GM18909 (cell line): Measurements from ENCODE around the gene NOL8.

ENCODE experiments used
- ATAC-seq: cut with Tn5 transposase; IDR thresholded peaks from one replicate; pipeline ENCODE4 v1.9.1; 2021; ENCODE audit warnings: mild to moderate bottlenecking; ENCODE audit not compliant: unreplicated experiment, poor library complexity

Gene NOL8

DNA sequence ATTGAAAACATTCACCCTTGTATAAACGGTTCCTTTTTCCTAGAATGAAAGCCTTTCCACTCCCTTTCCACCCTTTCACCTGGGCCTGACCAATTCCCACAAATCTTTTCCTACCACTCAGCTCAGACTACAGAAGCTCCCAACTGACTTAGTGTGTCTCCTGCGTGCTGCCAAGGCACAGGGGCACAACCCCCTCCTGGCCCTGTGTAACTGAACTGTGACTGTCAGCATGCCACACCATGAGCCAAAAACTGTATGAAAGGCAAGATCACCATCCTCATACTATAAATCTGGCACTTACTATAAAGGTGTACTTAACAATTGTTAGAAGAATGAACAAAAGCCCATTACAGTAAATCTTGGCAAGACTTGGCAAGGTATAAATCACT, 11.5 kb downstream of the NOL8 start:
- no peak for ATAC-seq

DNA sequence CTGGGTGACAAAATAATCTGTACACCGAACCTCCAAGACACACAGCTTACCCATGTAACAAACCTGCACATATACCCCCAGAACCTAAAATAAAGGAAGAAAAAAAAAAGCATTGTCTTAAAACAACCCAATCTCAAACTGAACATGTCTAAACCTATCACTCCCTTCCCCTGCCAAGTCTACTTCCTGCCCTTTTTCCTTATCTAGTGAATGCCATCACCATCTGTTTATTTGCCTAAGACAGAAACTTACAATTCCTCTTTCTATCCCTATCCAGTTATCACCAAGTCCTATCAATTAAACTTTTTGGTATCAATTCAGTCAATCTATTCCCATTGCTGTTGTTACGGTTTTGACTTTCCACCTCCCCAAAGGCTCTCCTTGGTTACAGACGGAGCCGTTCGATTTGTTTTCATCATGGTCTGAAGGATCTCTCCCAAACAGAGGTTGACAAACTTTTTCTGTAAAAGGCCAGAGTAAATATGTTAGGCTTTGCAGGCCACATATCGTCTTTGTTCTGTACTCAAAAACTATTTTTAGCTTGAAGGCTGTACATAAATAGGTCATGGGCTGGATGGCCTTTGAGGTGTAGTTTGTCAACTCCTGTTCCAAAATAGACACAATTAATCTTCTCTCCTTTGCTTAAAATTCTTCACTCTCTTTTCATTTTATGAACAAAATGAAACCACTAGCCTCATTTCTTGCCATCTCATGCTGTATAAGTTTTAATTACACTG, 12.1 kb downstream of the NOL8 start:
- no peak for ATAC-seq

DNA sequence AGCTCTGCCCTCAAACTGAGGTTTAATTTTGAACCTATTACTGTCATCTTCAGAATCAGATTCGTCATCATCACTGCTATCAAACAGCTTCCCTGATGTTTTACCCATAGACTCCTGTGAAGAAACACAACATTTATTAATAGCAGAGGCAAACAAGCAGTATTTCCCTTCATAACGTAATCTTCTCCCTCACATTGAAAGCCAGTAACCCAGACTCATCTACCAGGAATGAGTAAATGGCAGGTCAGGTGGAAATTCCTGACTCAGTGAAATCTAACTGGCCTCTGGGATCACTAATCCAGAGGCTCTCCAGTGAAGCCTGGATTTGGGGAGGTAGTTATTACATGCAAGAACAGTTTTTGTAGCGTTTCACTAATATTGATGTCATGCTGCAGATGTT, 14.6 kb downstream of the NOL8 start:
- ATAC-seq = no peak

DNA sequence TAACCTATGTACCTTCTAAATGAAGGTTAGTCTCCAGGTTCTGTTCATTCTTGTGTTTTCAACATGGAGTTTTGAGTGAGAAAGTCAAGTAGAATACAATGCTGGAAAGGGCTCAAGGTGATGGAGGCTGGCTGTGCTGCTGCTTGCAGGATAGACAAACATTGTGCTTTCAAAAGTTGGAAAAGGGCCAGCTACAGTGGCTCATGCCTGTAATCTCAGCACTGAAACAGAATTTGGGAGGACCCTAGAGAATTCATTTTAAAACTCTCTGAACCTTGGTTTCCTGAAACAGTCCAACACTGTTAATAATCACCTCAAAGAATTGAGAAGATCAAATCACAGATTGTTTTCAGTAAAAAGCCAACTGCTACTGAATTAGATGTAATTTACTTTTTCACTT, 16.3 kb downstream of the NOL8 start:
- no peak for ATAC-seq

GRCh38 chr9:92300936-92301335, 24.2 kb downstream of the NOL8 start:
- ATAC-seq = no peak

DNA sequence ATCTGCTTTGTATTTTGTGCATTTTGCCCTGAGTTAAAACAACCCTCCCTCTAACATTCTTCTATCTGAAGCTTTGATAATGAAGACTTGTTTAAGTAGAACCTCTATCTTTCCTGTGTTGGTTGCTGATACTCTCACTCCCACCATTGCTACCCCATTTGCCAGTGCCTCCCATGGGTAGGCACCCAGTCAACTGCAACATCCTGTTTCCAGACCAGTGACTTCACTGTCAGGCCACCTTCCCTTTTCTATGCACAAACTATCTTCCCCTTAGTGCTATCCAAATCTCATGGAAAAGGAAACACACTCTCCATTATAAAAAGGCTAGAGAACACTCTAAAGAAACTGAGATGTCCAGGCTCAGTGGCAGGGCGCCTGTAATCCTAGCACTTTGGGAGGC, 26.0 kb downstream of the NOL8 start:
- ATAC-seq = no peak

DNA sequence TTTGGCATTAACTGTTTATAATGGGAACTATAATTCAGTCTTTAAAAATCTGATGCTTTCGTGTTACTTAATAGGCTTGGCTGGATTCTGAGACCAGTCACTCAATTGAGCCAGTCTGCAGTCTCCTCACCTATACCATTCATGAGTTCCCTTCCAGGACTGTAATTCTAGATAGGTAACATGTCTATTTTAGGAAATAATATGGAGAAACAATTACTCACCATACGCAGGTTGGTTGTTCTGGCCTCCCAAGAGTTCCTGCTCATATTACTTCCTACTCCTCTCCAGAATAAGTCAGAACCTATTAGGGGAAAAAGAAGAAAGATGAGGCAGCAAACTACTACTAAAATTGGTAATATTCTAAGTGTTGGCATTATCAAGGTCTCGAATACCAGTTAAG, 27.1 kb downstream of the NOL8 start:
- ATAC-seq = no peak

- ATAC-seq = no peak
These were observed 27.5 kb downstream of the NOL8 start for GRCh38 chr9:92297611-92298010.

- ATAC-seq = no peak
These were observed 29.3 kb downstream of the NOL8 start for GRCh38 chr9:92295827-92296258.

DNA sequence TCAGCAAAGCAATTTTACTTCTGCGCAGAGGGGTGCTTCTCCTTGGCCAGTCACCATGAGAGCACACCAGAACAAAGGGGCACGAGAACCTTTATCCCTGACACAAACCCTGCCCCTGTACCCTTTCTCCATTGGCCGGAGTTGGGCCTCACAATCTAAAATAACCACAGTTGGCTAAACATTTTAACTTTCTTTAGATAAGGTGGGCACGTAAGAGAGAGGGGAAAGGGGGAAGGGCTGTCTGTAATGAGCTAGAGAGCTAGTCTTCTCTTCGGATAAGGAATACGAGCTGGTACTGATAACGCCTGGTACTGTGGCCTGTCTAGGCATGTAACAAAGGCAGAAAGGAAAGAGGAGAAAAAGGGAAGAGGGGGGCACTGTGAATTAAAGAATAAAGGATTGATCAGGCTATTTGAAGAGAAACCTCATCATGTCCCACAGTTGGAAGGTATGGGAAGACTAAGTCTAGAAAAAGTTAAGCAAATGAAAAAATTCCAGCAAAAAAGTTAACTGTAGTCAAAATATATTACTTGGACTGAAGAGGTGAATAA, 29.8 kb downstream of the NOL8 start:
- no peak for ATAC-seq

DNA sequence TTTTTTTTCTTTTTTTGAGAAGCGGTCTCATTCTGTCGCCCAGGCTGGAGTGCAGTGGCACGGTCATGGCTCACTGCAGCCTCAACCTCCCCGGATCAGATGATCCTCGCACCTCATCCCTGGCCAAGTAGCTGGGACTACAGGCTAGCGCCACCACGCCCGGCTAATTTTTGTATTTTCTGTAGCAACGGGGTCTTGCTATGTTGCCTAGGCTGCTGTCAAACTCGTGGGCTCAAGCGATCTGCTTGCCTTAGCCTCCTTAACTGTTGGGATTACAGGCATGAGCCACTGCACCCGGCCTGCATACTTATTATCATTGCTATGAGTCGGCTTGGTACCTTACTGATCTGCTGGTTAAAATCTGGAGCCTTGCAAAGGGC, 30.9 kb downstream of the NOL8 start:
- ATAC-seq = no peak

- ATAC-seq = peak; percentile 97
These were observed 31.5 kb downstream of the NOL8 start, which contains the start of gene IARS1 for GRCh38 chr9:92293452-92294296. TSS of gene IARS1 (minus strand) at chr9:92293697. CDS start at chr9:92289419, 4,278 bp downstream.

DNA sequence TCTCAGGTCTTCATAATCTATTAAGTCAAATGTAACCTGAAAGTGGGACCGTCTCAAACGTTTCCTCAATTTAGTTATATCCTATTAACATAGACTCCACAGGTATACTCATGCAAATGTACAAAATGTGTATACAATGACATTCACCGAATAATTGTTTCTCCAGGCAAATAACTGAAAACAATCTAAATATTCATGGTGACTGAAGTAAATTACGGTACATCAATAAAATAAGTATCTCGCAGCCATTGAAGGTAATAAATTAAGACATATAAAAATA, 32.1 kb downstream of the NOL8 start:
- no peak for ATAC-seq

DNA sequence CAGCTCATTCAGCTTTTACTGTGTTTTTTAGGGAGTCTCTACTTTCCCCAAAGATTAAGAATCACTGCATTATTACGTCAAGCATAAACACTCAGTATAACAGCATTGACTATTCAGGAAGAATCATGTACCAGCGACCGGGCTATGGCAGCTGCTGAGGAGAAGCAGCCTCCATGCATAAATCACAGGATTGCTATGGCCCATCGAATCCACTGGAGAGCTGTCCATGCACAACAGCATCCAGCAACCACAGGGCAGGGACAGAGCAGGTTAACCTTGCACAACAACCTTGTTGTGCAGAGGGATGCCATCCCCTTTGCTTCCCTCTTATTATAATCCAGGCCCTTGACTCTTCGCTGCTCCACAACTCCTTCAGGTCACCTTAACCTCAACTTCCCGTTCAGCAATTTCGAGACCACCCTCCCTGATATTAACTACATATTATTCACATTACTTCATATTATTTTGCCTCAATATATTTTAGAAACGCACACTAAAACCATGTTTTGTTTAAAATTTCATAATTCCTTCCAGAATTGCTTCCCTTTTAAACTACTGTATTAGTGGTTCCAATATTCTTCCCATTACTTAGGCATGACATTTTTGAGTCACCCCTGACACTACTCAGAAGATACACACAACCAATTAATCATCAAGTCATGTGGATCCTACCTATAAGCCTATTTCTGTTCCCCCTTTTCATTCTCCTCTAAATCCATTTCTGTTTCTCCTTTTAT, 32.6 kb downstream of the NOL8 start:
- ATAC-seq = no peak

- no peak for ATAC-seq
These were observed 33.6 kb downstream of the NOL8 start for GRCh38 chr9:92291577-92291976.

DNA sequence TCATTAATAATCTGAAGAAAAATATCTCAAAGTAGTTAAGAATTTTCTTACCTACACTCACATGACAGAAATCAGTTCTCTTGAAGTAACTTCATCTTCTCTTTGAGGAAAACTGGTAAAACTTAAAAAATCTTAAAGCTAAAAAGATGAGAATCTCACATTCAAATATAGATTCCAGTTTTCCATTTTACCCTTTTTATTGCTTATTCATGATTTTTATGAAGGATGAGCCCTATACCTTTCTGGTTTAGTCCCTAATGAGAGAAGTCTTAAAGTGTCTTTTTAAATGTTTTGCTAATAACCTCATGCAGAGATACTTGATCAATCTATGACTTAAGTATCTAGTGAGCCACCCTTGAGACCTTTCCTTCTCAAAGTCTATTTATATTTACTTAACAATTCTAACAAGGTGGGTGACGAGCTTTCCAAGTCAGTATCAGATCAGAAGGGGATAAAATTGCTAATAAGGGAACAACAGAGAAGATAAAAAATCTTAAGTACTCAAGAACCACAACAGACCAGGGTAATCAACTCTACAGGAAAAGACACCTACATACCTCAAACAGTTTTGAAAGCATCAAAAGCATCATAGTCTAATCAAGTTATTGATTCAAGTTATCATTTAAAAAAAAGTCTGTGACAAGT, 34.2 kb downstream of the NOL8 start:
- ATAC-seq = no peak

GRCh38 chr9:92289708-92290390, 35.3 kb downstream of the NOL8 start:
- no peak for ATAC-seq

GRCh38 chr9:92279302-92279701, 45.8 kb downstream of the NOL8 start:
- no peak for ATAC-seq

DNA sequence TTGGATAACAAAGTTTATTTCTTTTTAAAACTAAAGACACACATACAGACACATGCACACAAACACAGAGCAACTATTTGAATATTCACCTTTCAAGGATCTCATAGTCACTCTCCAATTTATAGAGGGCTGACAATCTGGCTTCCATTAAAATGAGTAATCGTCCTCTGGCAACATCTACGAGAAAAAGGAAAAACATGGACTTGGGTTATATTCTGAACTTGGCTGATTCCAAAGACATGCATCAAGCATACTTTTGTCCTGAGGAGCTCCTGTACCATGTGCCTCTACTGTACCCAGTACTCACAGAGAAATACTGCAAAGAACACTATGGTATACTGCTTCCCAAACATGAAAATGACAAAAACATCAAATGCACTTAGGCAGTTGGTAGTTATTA, 47.0 kb downstream of the NOL8 start:
- ATAC-seq = no peak
